ENCODE data around the gene ATP2A2. TPM values are rescaled to one million over a fixed set of nuclear protein-coding genes. Genes with fewer than 3 reads are reported as not detected.

Gene ATP2A2
- total RNA-seq, 1 experiment from 2014 or later = 239 TPM

- Histone ChIP-seq H3K79me2 (ENCODE audit: insufficient read depth, low read length) (peaks cover 100% of the 10 kb centered on the region), H3K9me3 (ENCODE audit: control insufficient read depth in 1 of 2, insufficient read depth in 1 of 2, low read depth in 1 of 2, low read length in 2 of 2) (no peaks in the 10 kb centered on the region), H3K4me3 (replicated peaks in 1 of 2; ENCODE audit: low read depth in 1 of 2, low read length in 2 of 2) (no peak overlapping the region), H3K9ac (ENCODE audit: low read length) (no peak overlapping the region), H3K27ac (ENCODE audit: low read depth, low read length) (no peak overlapping the region), H3K4me2 (ENCODE audit: low read length) (no peak overlapping the region), H3K9me2 (ENCODE audit: insufficient read depth) (no peaks in the 10 kb centered on the region), H3K36me3 (ENCODE audit: control insufficient read depth in 1 of 2, insufficient read depth in 2 of 2, low read length in 2 of 2) (peaks cover 9 to 31% of the 10 kb centered on the region in 2 experiments; a peak in 2 of 4 replicates), H3K27me3 (ENCODE audit: insufficient read depth, low read length) (no peaks in the 10 kb centered on the region), H4K20me1 (ENCODE audit: insufficient read depth) (peaks cover 56% of the 10 kb centered on the region), H3K4me1 (ENCODE audit: control insufficient read depth in 1 of 2, insufficient read depth in 2 of 2, low read length in 2 of 2) (peaks cover 0 to 7% of the 10 kb centered on the region in 2 experiments; a peak in 1 of 4 replicates), H2AFZ (ENCODE audit: low read depth, low read length, poor library complexity, severe bottlenecking) (no peak overlapping the region)
- ChIA-PET RAD21 (ENCODE audit: low non-redundant PET in 1 of 2, low total read pairs in 2 of 2, uncharacterized antibody in 2 of 2, unreplicated experiment in 2 of 2) (no interaction called here), CTCF (no interaction called here), POLR2A (no interaction called here)
- no TSS peak for BruUV-seq (replicated peaks)
- TF ChIP-seq JUND (IDR thresholded peaks at IDR 0.05) = no peak
- TF ChIP-seq SIN3A (IDR thresholded peaks at IDR 0.05; ENCODE audit: low read depth) = no peak
- no peak for TF ChIP-seq TCF7L2 (IDR thresholded peaks at IDR 0.05; ENCODE audit: borderline replicate concordance, extremely low read depth, insufficient read depth, insufficient read length)
- TF ChIP-seq CBX3 (IDR thresholded peaks at IDR 0.05; ENCODE audit: low read depth) = no peak
- TF ChIP-seq ZFX (IDR thresholded peaks at IDR 0.05) = no peak
- no peak for TF ChIP-seq EZH2phosphoT487 (IDR thresholded peaks at IDR 0.05; ENCODE audit: borderline replicate concordance)
- no peak for TF ChIP-seq RAD21 (IDR thresholded peaks at IDR 0.05; ENCODE audit: low read depth)
- no peak for TF ChIP-seq POLR2A (IDR thresholded peaks at IDR 0.05; ENCODE audit: borderline replicate concordance, extremely low read depth, insufficient read depth, insufficient read length)
- TF ChIP-seq EGR1 (IDR thresholded peaks at IDR 0.05; ENCODE audit: low read depth) = no peak
- TF ChIP-seq POLR2AphosphoS5 (IDR thresholded peaks at IDR 0.05; ENCODE audit: low read depth, low read length) = no peak
- no peak for TF ChIP-seq FOSL1 (IDR thresholded peaks at IDR 0.05; ENCODE audit: low read depth)
- TF ChIP-seq ZNF274 (IDR thresholded peaks at IDR 0.05; ENCODE audit: low read depth, low read length) = no peak
- DNase-seq (ENCODE audit: low read depth, low spot score) = no peak
- no peak for ATAC-seq
- intact Hi-C loops (cut with micrococcal nuclease) = no loop called here
These were observed 36.9 kb downstream of the ATP2A2 start for GRCh38 chr12:110317911-110318310.

GRCh38 chr12:110320550-110320949, 39.5 kb downstream of the ATP2A2 start:
- POLR2A ChIA-PET = no interaction called here
- H3K27ac ChIP-seq (ENCODE audit: low read depth, low read length) = no peak overlapping the region
- CTCF ChIA-PET = no interaction called here
- intact Hi-C loops (cut with micrococcal nuclease) = no loop called here
- DNase-seq (ENCODE audit: low read depth, low spot score) (no peak), ATAC-seq (no peak)
- H2AFZ ChIP-seq (ENCODE audit: low read depth, low read length, poor library complexity, severe bottlenecking) = no peak overlapping the region
- RAD21 ChIA-PET (ENCODE audit: low non-redundant PET in 1 of 2, low total read pairs in 2 of 2, uncharacterized antibody in 2 of 2, unreplicated experiment in 2 of 2) = no interaction called here
- H3K79me2 ChIP-seq (ENCODE audit: insufficient read depth, low read length) = peaks cover 100% of the 10 kb centered on the region
- no peaks in the 10 kb centered on the region for H3K9me3 ChIP-seq (ENCODE audit: control insufficient read depth in 1 of 2, insufficient read depth in 1 of 2, low read depth in 1 of 2, low read length in 2 of 2)
- no peak overlapping the region for H3K4me2 ChIP-seq (ENCODE audit: low read length)
- H3K9ac ChIP-seq (ENCODE audit: low read length) = no peak overlapping the region
- peaks cover 58% of the 10 kb centered on the region for H4K20me1 ChIP-seq (ENCODE audit: insufficient read depth)
- no TSS peak for BruUV-seq (replicated peaks)
- no peaks in the 10 kb centered on the region for H3K9me2 ChIP-seq (ENCODE audit: insufficient read depth)
- H3K4me3 ChIP-seq (replicated peaks in 1 of 2; ENCODE audit: low read depth in 1 of 2, low read length in 2 of 2) = no peak overlapping the region
- no peaks in the 10 kb centered on the region for H3K27me3 ChIP-seq (ENCODE audit: insufficient read depth, low read length)
- H3K4me1 ChIP-seq (ENCODE audit: control insufficient read depth in 1 of 2, insufficient read depth in 2 of 2, low read length in 2 of 2) = no peaks in the 10 kb centered on the region
- H3K36me3 ChIP-seq (ENCODE audit: control insufficient read depth in 1 of 2, insufficient read depth in 2 of 2, low read length in 2 of 2) = peaks cover 7 to 37% of the 10 kb centered on the region in 2 experiments; a peak in 3 of 4 replicates
- TF ChIP-seq EZH2phosphoT487 (IDR thresholded peaks at IDR 0.05; ENCODE audit: borderline replicate concordance) (no peak), JUND (IDR thresholded peaks at IDR 0.05) (no peak), YY1 (IDR thresholded peaks at IDR 0.05; ENCODE audit: extremely low read depth, insufficient replicate concordance, low read depth, low read length) (no peak), FOSL1 (IDR thresholded peaks at IDR 0.05; ENCODE audit: low read depth) (no peak), EZH2 (IDR thresholded peaks at IDR 0.05) (no peak), TCF7L2 (IDR thresholded peaks at IDR 0.05; ENCODE audit: borderline replicate concordance, extremely low read depth, insufficient read depth, insufficient read length) (no peak), POLR2A (IDR thresholded peaks at IDR 0.05; ENCODE audit: borderline replicate concordance, extremely low read depth, insufficient read depth, insufficient read length) (no peak), SIN3A (IDR thresholded peaks at IDR 0.05; ENCODE audit: low read depth) (no peak)
- TF ChIP-seq, protein P1, sequence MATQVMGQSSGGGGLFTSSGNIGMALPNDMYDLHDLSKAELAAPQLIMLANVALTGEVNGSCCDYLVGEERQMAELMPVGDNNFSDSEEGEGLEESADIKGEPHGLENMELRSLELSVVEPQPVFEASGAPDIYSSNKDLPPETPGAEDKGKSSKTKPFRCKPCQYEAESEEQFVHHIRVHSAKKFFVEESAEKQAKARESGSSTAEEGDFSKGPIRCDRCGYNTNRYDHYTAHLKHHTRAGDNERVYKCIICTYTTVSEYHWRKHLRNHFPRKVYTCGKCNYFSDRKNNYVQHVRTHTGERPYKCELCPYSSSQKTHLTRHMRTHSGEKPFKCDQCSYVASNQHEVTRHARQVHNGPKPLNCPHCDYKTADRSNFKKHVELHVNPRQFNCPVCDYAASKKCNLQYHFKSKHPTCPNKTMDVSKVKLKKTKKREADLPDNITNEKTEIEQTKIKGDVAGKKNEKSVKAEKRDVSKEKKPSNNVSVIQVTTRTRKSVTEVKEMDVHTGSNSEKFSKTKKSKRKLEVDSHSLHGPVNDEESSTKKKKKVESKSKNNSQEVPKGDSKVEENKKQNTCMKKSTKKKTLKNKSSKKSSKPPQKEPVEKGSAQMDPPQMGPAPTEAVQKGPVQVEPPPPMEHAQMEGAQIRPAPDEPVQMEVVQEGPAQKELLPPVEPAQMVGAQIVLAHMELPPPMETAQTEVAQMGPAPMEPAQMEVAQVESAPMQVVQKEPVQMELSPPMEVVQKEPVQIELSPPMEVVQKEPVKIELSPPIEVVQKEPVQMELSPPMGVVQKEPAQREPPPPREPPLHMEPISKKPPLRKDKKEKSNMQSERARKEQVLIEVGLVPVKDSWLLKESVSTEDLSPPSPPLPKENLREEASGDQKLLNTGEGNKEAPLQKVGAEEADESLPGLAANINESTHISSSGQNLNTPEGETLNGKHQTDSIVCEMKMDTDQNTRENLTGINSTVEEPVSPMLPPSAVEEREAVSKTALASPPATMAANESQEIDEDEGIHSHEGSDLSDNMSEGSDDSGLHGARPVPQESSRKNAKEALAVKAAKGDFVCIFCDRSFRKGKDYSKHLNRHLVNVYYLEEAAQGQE (IDR thresholded peaks at IDR 0.05; ENCODE audit: low read depth) = no peak
- TF ChIP-seq, protein P2, sequence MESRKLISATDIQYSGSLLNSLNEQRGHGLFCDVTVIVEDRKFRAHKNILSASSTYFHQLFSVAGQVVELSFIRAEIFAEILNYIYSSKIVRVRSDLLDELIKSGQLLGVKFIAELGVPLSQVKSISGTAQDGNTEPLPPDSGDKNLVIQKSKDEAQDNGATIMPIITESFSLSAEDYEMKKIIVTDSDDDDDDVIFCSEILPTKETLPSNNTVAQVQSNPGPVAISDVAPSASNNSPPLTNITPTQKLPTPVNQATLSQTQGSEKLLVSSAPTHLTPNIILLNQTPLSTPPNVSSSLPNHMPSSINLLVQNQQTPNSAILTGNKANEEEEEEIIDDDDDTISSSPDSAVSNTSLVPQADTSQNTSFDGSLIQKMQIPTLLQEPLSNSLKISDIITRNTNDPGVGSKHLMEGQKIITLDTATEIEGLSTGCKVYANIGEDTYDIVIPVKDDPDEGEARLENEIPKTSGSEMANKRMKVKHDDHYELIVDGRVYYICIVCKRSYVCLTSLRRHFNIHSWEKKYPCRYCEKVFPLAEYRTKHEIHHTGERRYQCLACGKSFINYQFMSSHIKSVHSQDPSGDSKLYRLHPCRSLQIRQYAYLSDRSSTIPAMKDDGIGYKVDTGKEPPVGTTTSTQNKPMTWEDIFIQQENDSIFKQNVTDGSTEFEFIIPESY (IDR thresholded peaks at IDR 0.05; ENCODE audit: extremely low read depth, insufficient replicate concordance, low read length) = no peak
